AG04450 (cell line): ENCODE results near the gene TFB2M. TPM values are rescaled to one million over a fixed set of nuclear protein-coding genes. Genes with fewer than 3 reads are reported as not detected.

ENCODE experiments used
- CTCF ChIA-PET: fragments of 300-600, 350-600 bp; formaldehyde crosslinking; extraction: SDS; loops from one replicate; lab custom pipeline; 2022; ENCODE audit warnings: antibody characterized with exemption, inconsistent platforms; lab: Charles Lee
- POLR2A ChIA-PET: fragments of 350-600 bp; formaldehyde crosslinking; extraction: SDS; loops from one replicate; lab custom pipeline; 2021; ENCODE audit warnings: antibody characterized with exemption, inconsistent platforms; lab: Yijun Ruan, JAX
- DNase-seq: peaks from one replicate; pipeline ENCODE4 v3.0.0-alpha.2; 2011; ENCODE audit warnings: low read depth, low spot score
- H3K27ac ChIP-seq: one replicate; pipeline ENCODE4 v1.5.1; 2012; ENCODE audit warnings: low read depth, low read length, control low read depth
- H3K27me3 ChIP-seq: one replicate; pipeline ENCODE4 v1.6.0; 2012; ENCODE audit warnings: low read length; ENCODE audit not compliant: control insufficient read depth, insufficient read depth
- H3K4me3 ChIP-seq: 2 replicates; pipeline ENCODE4 v1.5.1; 2011; ENCODE audit warnings: mild to moderate bottlenecking, low read depth, low read length, control low read depth
- H3K9me3 ChIP-seq: 2 replicates; pipeline ENCODE4 v1.5.1; 2012; ENCODE audit warnings: low read length; ENCODE audit not compliant: control insufficient read depth, insufficient read depth
- CTCF ChIP-seq: IDR thresholded peaks from 2 replicates; pipeline ENCODE4 v1.5.1; 2011; ENCODE audit warnings: low read depth, low read length, control low read depth, inconsistent platforms
- polyA plus RNA-seq: library from polyadenylated mRNA; depleted of rRNA; stranded (reverse); fragments of >200 nt; gene quantifications from 2 replicates; pipeline ENCODE4 v1.2.3, GENCODE V29; 2011

The TFB2M gene
- polyA plus RNA-seq, 1 experiment: 23.2 TPM

GRCh38 chr1:246516126-246516525 lies 49.9 kb downstream of the TFB2M start:
- Histone ChIP-seq H3K27me3 (no peaks in the 10 kb centered on the region), H3K27ac (no peak overlapping the region), H3K4me3 (no peak overlapping the region), H3K9me3 (peaks cover 74% of the 10 kb centered on the region)
- TF ChIP-seq CTCF: no peak
- DNase-seq: no peak
- ChIA-PET CTCF (interaction anchor here (0.5 kb wide), 1 partner anchor 128 kb away, joined by 5 read pairs; no protein-coding TSS in a partner anchor), POLR2A (no interaction called here)

GRCh38 chr1:246515390-246516005 lies 50.6 kb downstream of the TFB2M start:
- no peak for TF ChIP-seq CTCF
- no peaks in the 10 kb centered on the region for H3K27me3 ChIP-seq
- peaks cover 74% of the 10 kb centered on the region for H3K9me3 ChIP-seq
- no peak overlapping the region for H3K27ac ChIP-seq
- H3K4me3 ChIP-seq: no peak overlapping the region
- ChIA-PET POLR2A (no interaction called here), CTCF (interaction anchor here (0.5 kb wide), 1 partner anchor 134 kb away, joined by 3 read pairs; no protein-coding TSS in a partner anchor)
- DNase-seq: no peak

GRCh38 chr1:246513619-246514343 lies 52.3 kb downstream of the TFB2M start:
- H3K27me3 ChIP-seq: no peaks in the 10 kb centered on the region
- ChIA-PET POLR2A (no interaction called here), CTCF (no interaction called here)
- H3K27ac ChIP-seq: no peak overlapping the region
- DNase-seq: no peak
- H3K9me3 ChIP-seq: peaks cover 65% of the 10 kb centered on the region
- TF ChIP-seq CTCF: no peak
- H3K4me3 ChIP-seq: no peak overlapping the region

GRCh38 chr1:246513041-246513440 lies 53.0 kb downstream of the TFB2M start:
- CTCF ChIA-PET: no interaction called here
- TF ChIP-seq CTCF: no peak
- H3K9me3 ChIP-seq: peaks cover 58% of the 10 kb centered on the region
- H3K4me3 ChIP-seq: no peak overlapping the region
- POLR2A ChIA-PET: no interaction called here
- no peak overlapping the region for H3K27ac ChIP-seq
- no peaks in the 10 kb centered on the region for H3K27me3 ChIP-seq
- no peak for DNase-seq

- Histone ChIP-seq H3K27ac (no peak overlapping the region), H3K27me3 (no peaks in the 10 kb centered on the region), H3K4me3 (no peak overlapping the region), H3K9me3 (peaks cover 54% of the 10 kb centered on the region)
- POLR2A ChIA-PET: no interaction called here
- CTCF ChIA-PET: no interaction called here
- DNase-seq: no peak
- no peak for TF ChIP-seq CTCF
Measured at GRCh38 chr1:246512635-246513034, 53.4 kb downstream of the TFB2M start.
